HCT116 (cell line): ENCODE data around the gene MAP3K4. TPM values are rescaled to one million over a fixed set of nuclear protein-coding genes. Genes with fewer than 3 reads are reported as not detected.

Experiments
- ATAC-seq: fragments of 200-7000 bp; cut with Tn5 transposase; 2 replicates; pipeline ENCODE4 v1.9.1; 2020; ENCODE audit warnings: mild to moderate bottlenecking, moderate library complexity
- BruUV-seq: library from RNA; stranded (reverse); fragments of 400-500 nt; replicated peaks from 2 replicates; lab custom pipeline; 2021; lab: Mats Ljungman, UMichigan
- CTCF ChIA-PET: fragments of 300-600 bp; sonication (Branson Sonifier 250); formaldehyde crosslinking; loops from one replicate; lab custom pipeline; 2021; ENCODE audit warnings: antibody characterized with exemption; lab: Charles Lee
- POLR2A ChIA-PET: fragments of 300-600, 350-600 bp; sonication (Branson Sonifier 250); formaldehyde crosslinking; loops from one replicate; lab custom pipeline; 2021; ENCODE audit warnings: antibody characterized with exemption; lab: Charles Lee
- RAD21 ChIA-PET, 2 experiments: fragments of 300-600 bp; sonication (Branson Sonifier 250); formaldehyde crosslinking; loops; one replicate each; lab custom pipeline; 2023; ENCODE audit warnings: low total read pairs in 2 of 2; ENCODE audit not compliant: uncharacterized antibody in 2 of 2, unreplicated experiment in 2 of 2, low non-redundant PET in 1 of 2; lab: Charles Lee
- DNase-seq: peaks from one replicate; pipeline ENCODE4 v3.0.0-alpha.2; 2010; ENCODE audit warnings: low read depth, low spot score
- H2AFZ ChIP-seq: fragments of 200-600 bp; shearing (Covaris generic), sonication (generic); 2 replicates; pipeline ENCODE4 v1.6.1; 2017; ENCODE audit warnings: low read depth, mixed run types, mixed read lengths, antibody characterized with exemption, low read length; ENCODE audit not compliant: poor library complexity, severe bottlenecking
- H3K27ac ChIP-seq: 2 replicates; pipeline ENCODE4 v1.5.1; 2012; ENCODE audit warnings: low read depth, low read length
- H3K27me3 ChIP-seq: fragments of 200-600 bp; sonication (generic); 2 replicates; pipeline ENCODE4 v1.6.1; 2016; ENCODE audit warnings: mixed run types, low read length, mixed read lengths; ENCODE audit not compliant: insufficient read depth
- H3K36me3 ChIP-seq, 2 experiments: fragments of 200-500 bp in 1 of 2; fragments of 200-600 bp in 1 of 2; sonication (Bioruptor generic) in 1 of 2; sonication (generic) in 1 of 2; 2 replicates each; pipeline versions ENCODE4 v1.5.1 to v1.6.1; 2014 to 2016; ENCODE audit warnings: low read length in 2 of 2, inconsistent platforms in 1 of 2, mixed read lengths in 1 of 2, mixed run types in 1 of 2; ENCODE audit not compliant: insufficient read depth in 2 of 2, control insufficient read depth in 1 of 2
- H3K4me1 ChIP-seq, 2 experiments: fragments of 200-600 bp in 1 of 2; sonication (generic) in 1 of 2; 2 replicates each; pipeline versions ENCODE4 v1.5.1 to v1.6.1; 2012 to 2017; ENCODE audit warnings: low read length in 2 of 2, inconsistent platforms in 1 of 2, mild to moderate bottlenecking in 1 of 2, mixed read lengths in 1 of 2, mixed run types in 1 of 2, moderate library complexity in 1 of 2; ENCODE audit not compliant: insufficient read depth in 2 of 2, control insufficient read depth in 1 of 2
- H3K4me2 ChIP-seq: fragments of 200-600 bp; sonication (generic); 2 replicates; pipeline ENCODE4 v1.6.1; 2017; ENCODE audit warnings: mixed run types, low read length, mixed read lengths
- H3K4me3 ChIP-seq, 2 experiments: fragments of 200-600 bp in 1 of 2; sonication (generic) in 1 of 2; replicated peaks in 1 of 2; 2 replicates each; pipeline ENCODE4 v1.5.1; 2011 to 2016; ENCODE audit warnings: low read length in 2 of 2, control low read depth in 1 of 2, low read depth in 1 of 2, mild to moderate bottlenecking in 1 of 2, mixed read lengths in 1 of 2, mixed run types in 1 of 2
- H3K79me2 ChIP-seq: fragments of 200-600 bp; sonication (generic); 2 replicates; pipeline ENCODE4 v1.6.1; 2017; ENCODE audit warnings: mild to moderate bottlenecking, mixed run types, low read length, moderate library complexity, mixed read lengths; ENCODE audit not compliant: insufficient read depth
- H3K9ac ChIP-seq: fragments of 200-600 bp; sonication (generic); 2 replicates; pipeline ENCODE4 v1.6.1; 2016; ENCODE audit warnings: low read length, mixed read lengths
- H3K9me2 ChIP-seq: fragments of 200-600 bp; sonication (generic), shearing (Covaris generic); 2 replicates; pipeline ENCODE4 v1.6.1; 2017; ENCODE audit warnings: mixed run types, mild to moderate bottlenecking, moderate library complexity; ENCODE audit not compliant: insufficient read depth
- H3K9me3 ChIP-seq, 2 experiments: fragments of 200-500 bp in 1 of 2; fragments of 200-600 bp in 1 of 2; sonication (Bioruptor generic) in 1 of 2; sonication (generic) in 1 of 2; 2 replicates each; pipeline ENCODE4 v1.6.1; 2014 to 2017; ENCODE audit warnings: low read length in 2 of 2, mixed read lengths in 2 of 2, inconsistent platforms in 1 of 2, low read depth in 1 of 2, mild to moderate bottlenecking in 1 of 2, mixed run types in 1 of 2, moderate library complexity in 1 of 2; ENCODE audit not compliant: control insufficient read depth in 1 of 2, insufficient read depth in 1 of 2
- H4K20me1 ChIP-seq: fragments of 200-600 bp; sonication (generic), shearing (Covaris generic); 2 replicates; pipeline ENCODE4 v1.6.1; 2017; ENCODE audit warnings: mixed run types, mild to moderate bottlenecking, moderate library complexity; ENCODE audit not compliant: insufficient read depth
- CBX3 ChIP-seq: IDR thresholded peaks from 2 replicates; pipeline ENCODE4 v1.6.1; 2012; ENCODE audit warnings: low read depth
- CEBPB ChIP-seq: IDR thresholded peaks from 2 replicates; pipeline ENCODE4 v1.6.1; 2012; ENCODE audit warnings: low read depth
- CTCF ChIP-seq, 3 experiments: fragments of 200-600 bp in 1 of 3; sonication (generic) in 1 of 3; IDR thresholded peaks in 2 of 3; conservative IDR thresholded peaks in 1 of 3; 2 replicates each; pipeline ENCODE4 v1.5.1; 2012 to 2017; ENCODE audit warnings: low read depth in 2 of 3, low read length in 2 of 3, antibody characterized with exemption in 1 of 3, borderline replicate concordance in 1 of 3, control low read depth in 1 of 3, mild to moderate bottlenecking in 1 of 3, mixed read lengths in 1 of 3, mixed run types in 1 of 3, moderate library complexity in 1 of 3; ENCODE audit not compliant: insufficient read depth in 1 of 3
- EGR1 ChIP-seq: IDR thresholded peaks from 2 replicates; pipeline ENCODE4 v1.6.1; 2012; ENCODE audit warnings: low read depth
- ELF1 ChIP-seq: IDR thresholded peaks from 2 replicates; pipeline ENCODE4 v1.6.1; 2012; ENCODE audit warnings: low read depth, borderline replicate concordance
- EZH2 ChIP-seq: fragments of 200-600 bp; sonication (generic); IDR thresholded peaks from 2 replicates; pipeline ENCODE4 v1.6.1; 2017; ENCODE audit warnings: antibody characterized with exemption, mixed run types
- FOSL1 ChIP-seq: IDR thresholded peaks from 2 replicates; pipeline ENCODE4 v1.6.1; 2012; ENCODE audit warnings: low read depth
- POLR2A ChIP-seq: IDR thresholded peaks from 2 replicates; pipeline ENCODE4 v1.7.0; 2011; ENCODE audit warnings: borderline replicate concordance; ENCODE audit not compliant: insufficient read depth, insufficient read length; ENCODE audit errors: extremely low read depth
- POLR2AphosphoS5 ChIP-seq: IDR thresholded peaks from 2 replicates; pipeline ENCODE4 v1.6.1; 2011; ENCODE audit warnings: mild to moderate bottlenecking, low read depth, low read length, moderate library complexity
- RAD21 ChIP-seq: IDR thresholded peaks from 2 replicates; pipeline ENCODE4 v1.6.1; 2012; ENCODE audit warnings: low read depth, mild to moderate bottlenecking
- SIN3A ChIP-seq: IDR thresholded peaks from 2 replicates; pipeline ENCODE4 v1.6.1; 2012; ENCODE audit warnings: low read depth
- SRF ChIP-seq: IDR thresholded peaks from 2 replicates; pipeline ENCODE4 v1.6.1; 2012; ENCODE audit warnings: low read depth
- TCF7L2 ChIP-seq: IDR thresholded peaks from 2 replicates; pipeline ENCODE4 v1.7.0; 2011; ENCODE audit warnings: borderline replicate concordance, inconsistent platforms; ENCODE audit not compliant: insufficient read depth, insufficient read length; ENCODE audit errors: extremely low read depth
- YY1 ChIP-seq: IDR thresholded peaks from 2 replicates; pipeline ENCODE4 v1.6.1; 2011; ENCODE audit warnings: low read length, low read depth, moderate library complexity, mild to moderate bottlenecking; ENCODE audit not compliant: insufficient replicate concordance; ENCODE audit errors: extremely low read depth
- ZBTB33 ChIP-seq: IDR thresholded peaks from 2 replicates; pipeline ENCODE4 v1.6.1; 2011; ENCODE audit warnings: mild to moderate bottlenecking, low read length, moderate library complexity; ENCODE audit not compliant: insufficient replicate concordance; ENCODE audit errors: extremely low read depth
- ZFX ChIP-seq: fragments of 450-650 bp; IDR thresholded peaks from 2 replicates; pipeline ENCODE4 v1.6.1; 2017
- intact Hi-C: fragments of 100-400 bp; cut with micrococcal nuclease; formaldehyde crosslinking; loops from 2 replicates; pipeline ENCODE4 v1.10.0; 2022
- total RNA-seq: library from RNA; stranded (reverse); gene quantifications from one replicate; pipeline ENCODE4 v1.2.1, GENCODE V29; 2021; ENCODE audit not compliant: unreplicated experiment
- TF ChIP-seq, protein P1 (sequence below): IDR thresholded peaks from 2 replicates; pipeline ENCODE4 v1.6.1; 2012; ENCODE audit warnings: low read depth
- TF ChIP-seq, protein P2 (sequence below): IDR thresholded peaks from 2 replicates; pipeline ENCODE4 v1.6.1; 2012

MAP3K4 gene
- total RNA-seq, 1 experiment from 2014 or later, result 46.5 TPM

- Histone ChIP-seq H3K9ac (no peak overlapping the region), H3K79me2 (peaks cover 96% of the 10 kb centered on the region), H3K27me3 (no peaks in the 10 kb centered on the region), H3K9me2 (no peaks in the 10 kb centered on the region), H4K20me1 (peaks cover 7% of the 10 kb centered on the region; the same call in 1 of the 2 replicates), H3K27ac (no peak overlapping the region), H2AFZ (no peak overlapping the region), H3K4me1 (peaks cover 2 to 14% of the 10 kb centered on the region in 2 experiments; a peak in 3 of 4 replicates), H3K36me3 (no peaks in the 10 kb centered on the region), H3K9me3 (no peaks in the 10 kb centered on the region), H3K4me3 (no peak overlapping the region), H3K4me2 (no peak overlapping the region)
- DNase-seq (no peak), ATAC-seq (no peak)
- BruUV-seq, result no TSS peak
- intact Hi-C loops, result no loop called here
- CTCF ChIA-PET, result interaction anchor here (1.4 kb wide), 1 partner anchor 372 kb away, joined by 3 read pairs; no protein-coding TSS in a partner anchor
- POLR2A ChIA-PET, result no interaction called here
- RAD21 ChIA-PET, result no interaction called here
- TF ChIP-seq YY1 (no peak), SIN3A (no peak), POLR2A (no peak), POLR2AphosphoS5 (no peak), FOSL1 (no peak), ZBTB33 (no peak), RAD21 (no peak), CEBPB (no peak), TCF7L2 (no peak), SRF (no peak), CTCF (IDR thresholded peaks at IDR 0.05 in 2 of 3, conservative IDR thresholded peaks at IDR 0.05 in 1 of 3; ENCODE audit: borderline replicate concordance in 1 of 3, insufficient read depth in 1 of 3, low read depth in 2 of 3, low read length in 2 of 3) (no peak), ELF1 (no peak), CBX3 (no peak), EGR1 (no peak), EZH2 (no peak), ZFX (no peak)
- TF ChIP-seq, protein P1, sequence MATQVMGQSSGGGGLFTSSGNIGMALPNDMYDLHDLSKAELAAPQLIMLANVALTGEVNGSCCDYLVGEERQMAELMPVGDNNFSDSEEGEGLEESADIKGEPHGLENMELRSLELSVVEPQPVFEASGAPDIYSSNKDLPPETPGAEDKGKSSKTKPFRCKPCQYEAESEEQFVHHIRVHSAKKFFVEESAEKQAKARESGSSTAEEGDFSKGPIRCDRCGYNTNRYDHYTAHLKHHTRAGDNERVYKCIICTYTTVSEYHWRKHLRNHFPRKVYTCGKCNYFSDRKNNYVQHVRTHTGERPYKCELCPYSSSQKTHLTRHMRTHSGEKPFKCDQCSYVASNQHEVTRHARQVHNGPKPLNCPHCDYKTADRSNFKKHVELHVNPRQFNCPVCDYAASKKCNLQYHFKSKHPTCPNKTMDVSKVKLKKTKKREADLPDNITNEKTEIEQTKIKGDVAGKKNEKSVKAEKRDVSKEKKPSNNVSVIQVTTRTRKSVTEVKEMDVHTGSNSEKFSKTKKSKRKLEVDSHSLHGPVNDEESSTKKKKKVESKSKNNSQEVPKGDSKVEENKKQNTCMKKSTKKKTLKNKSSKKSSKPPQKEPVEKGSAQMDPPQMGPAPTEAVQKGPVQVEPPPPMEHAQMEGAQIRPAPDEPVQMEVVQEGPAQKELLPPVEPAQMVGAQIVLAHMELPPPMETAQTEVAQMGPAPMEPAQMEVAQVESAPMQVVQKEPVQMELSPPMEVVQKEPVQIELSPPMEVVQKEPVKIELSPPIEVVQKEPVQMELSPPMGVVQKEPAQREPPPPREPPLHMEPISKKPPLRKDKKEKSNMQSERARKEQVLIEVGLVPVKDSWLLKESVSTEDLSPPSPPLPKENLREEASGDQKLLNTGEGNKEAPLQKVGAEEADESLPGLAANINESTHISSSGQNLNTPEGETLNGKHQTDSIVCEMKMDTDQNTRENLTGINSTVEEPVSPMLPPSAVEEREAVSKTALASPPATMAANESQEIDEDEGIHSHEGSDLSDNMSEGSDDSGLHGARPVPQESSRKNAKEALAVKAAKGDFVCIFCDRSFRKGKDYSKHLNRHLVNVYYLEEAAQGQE, result no peak
- TF ChIP-seq, protein P2, sequence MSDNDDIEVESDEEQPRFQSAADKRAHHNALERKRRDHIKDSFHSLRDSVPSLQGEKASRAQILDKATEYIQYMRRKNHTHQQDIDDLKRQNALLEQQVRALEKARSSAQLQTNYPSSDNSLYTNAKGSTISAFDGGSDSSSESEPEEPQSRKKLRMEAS, result no peak
Measured at GRCh38 chr6:160999516-160999915, 7.9 kb downstream of the MAP3K4 start.
